HepG2 (cell line): ENCODE results near the gene CPEB2. TPM values are rescaled to one million over a fixed set of nuclear protein-coding genes. Genes with fewer than 3 reads are reported as not detected.

Experiments used
- ATAC-seq: fragments of 200-7000 bp; cut with Tn5 transposase; 3 replicates; pipeline ENCODE4 v1.9.1; 2020; ENCODE audit warnings: mild to moderate bottlenecking, moderate library complexity
- BruUV-seq: library from RNA; stranded (reverse); fragments of 400-500 nt; replicated peaks from 2 replicates; lab custom pipeline; 2021; lab: Mats Ljungman, UMichigan
- CTCF ChIA-PET: fragments of 300-600 bp; formaldehyde crosslinking; extraction: SDS; loops from one replicate; lab custom pipeline; 2021; ENCODE audit warnings: low total read pairs, inconsistent platforms, low intra/inter-chr PET ratio; lab: Yijun Ruan, JAX
- POLR2A ChIA-PET: fragments of 350-600 bp; sonication (Branson Sonifier 250); formaldehyde crosslinking; loops from one replicate; lab custom pipeline; 2020; ENCODE audit warnings: antibody characterized with exemption, inconsistent platforms; lab: Yijun Ruan, JAX
- DNase-seq: peaks from one replicate; pipeline ENCODE4 v3.0.0-alpha.2; 2015; ENCODE audit warnings: low spot score
- FAIRE-seq: peaks from 3 replicates; lab custom pipeline; 2011; peaks lifted over from hg19 to GRCh38; lab: Jason Lieb, UNC
- H2AFZ ChIP-seq: one replicate; pipeline ENCODE4 v1.6.1; 2011; ENCODE audit warnings: low read length, inconsistent platforms
- H3K27ac ChIP-seq: fragments of 300-600 bp; 3 replicates; pipeline ENCODE4 v1.8.0; 2011; ENCODE audit warnings: mixed run types, mild to moderate bottlenecking, mixed read lengths, low read length, inconsistent platforms; ENCODE audit not compliant: insufficient read depth; ENCODE audit errors: extremely low read length
- H3K27me3 ChIP-seq, 2 experiments: fragments of 200-600 bp in 1 of 2; 2 replicates in 1 of 2; 3 replicates in 1 of 2; pipeline versions ENCODE4 v1.6.0 to v1.8.0; 2011; ENCODE audit warnings: low read length in 2 of 2, mild to moderate bottlenecking in 2 of 2, moderate library complexity in 2 of 2, inconsistent platforms in 1 of 2; ENCODE audit not compliant: insufficient read depth in 2 of 2, control insufficient read depth in 1 of 2
- H3K36me3 ChIP-seq, 2 experiments: fragments of 200-600 bp in 1 of 2; replicated peaks in 1 of 2; 2 replicates in 1 of 2; 3 replicates in 1 of 2; pipeline versions ENCODE4 v1.5.1 to v1.8.0; 2011; ENCODE audit warnings: low read length in 2 of 2, inconsistent platforms in 1 of 2; ENCODE audit not compliant: insufficient read depth in 2 of 2, control insufficient read depth in 1 of 2
- H3K4me1 ChIP-seq: 2 replicates; pipeline ENCODE4 v1.5.1; 2012; ENCODE audit warnings: low read length, inconsistent platforms; ENCODE audit not compliant: insufficient read depth
- H3K4me2 ChIP-seq: 2 replicates; pipeline ENCODE4 v1.6.0; 2011; ENCODE audit warnings: low read depth, low read length, inconsistent platforms
- H3K4me3 ChIP-seq, 3 experiments: fragments of 200-600 bp in 1 of 3; sonication (generic), shearing (Covaris generic) in 1 of 3; replicated peaks in 1 of 3; 2 replicates each; pipeline ENCODE4 v1.5.1; 2011 to 2016; ENCODE audit warnings: low read length in 3 of 3, inconsistent platforms in 2 of 3, low read depth in 2 of 3, mild to moderate bottlenecking in 2 of 3, control low read depth in 1 of 3, mixed read lengths in 1 of 3; ENCODE audit not compliant: insufficient read depth in 1 of 3
- H3K79me2 ChIP-seq: one replicate; pipeline ENCODE4 v1.6.1; 2011; ENCODE audit warnings: low read length, inconsistent platforms; ENCODE audit not compliant: insufficient read depth
- H3K9ac ChIP-seq: 2 replicates; pipeline ENCODE4 v1.6.0; 2011; ENCODE audit warnings: mild to moderate bottlenecking, low read depth, low read length, inconsistent platforms; ENCODE audit not compliant: insufficient read depth
- H3K9me3 ChIP-seq: 2 replicates; pipeline ENCODE4 v1.5.1; 2012; ENCODE audit warnings: mild to moderate bottlenecking, low read length
- H4K20me1 ChIP-seq: 2 replicates; pipeline ENCODE4 v1.6.0; 2011; ENCODE audit warnings: inconsistent platforms, mild to moderate bottlenecking, low read length, moderate library complexity; ENCODE audit not compliant: insufficient read depth
- GATAD2A ChIP-seq: IDR thresholded peaks from 2 replicates; pipeline ENCODE4 v1.6.1; 2016
- GTF3A ChIP-seq: sonication (generic); formaldehyde crosslinking; conservative IDR thresholded peaks from 2 replicates; pipeline ENCODE4 v1.4.0; 2020; ENCODE audit warnings: mild to moderate bottlenecking, missing genetic modification reagents
- HNF4A ChIP-seq: sonication (generic); formaldehyde crosslinking; IDR thresholded peaks from 2 replicates; pipeline ENCODE4 v1.4.0; 2020; ENCODE audit warnings: missing genetic modification reagents
- MLLT10 ChIP-seq: sonication (generic); formaldehyde crosslinking; IDR thresholded peaks from 2 replicates; pipeline ENCODE4 v1.4.0; 2020; ENCODE audit warnings: missing genetic modification reagents
- PAX8 ChIP-seq: sonication (generic); formaldehyde crosslinking; IDR thresholded peaks from 2 replicates; pipeline ENCODE4 v1.8.0; 2022; ENCODE audit warnings: mild to moderate bottlenecking, missing genetic modification reagents, borderline replicate concordance
- PCBP1 ChIP-seq: fragments of 200-400 bp; formaldehyde crosslinking; IDR thresholded peaks from 2 replicates; pipeline ENCODE4 v1.6.1; 2017; ENCODE audit warnings: mild to moderate bottlenecking, low read depth, low read length, borderline replicate concordance
- PPARG ChIP-seq: conservative IDR thresholded peaks from 2 replicates; pipeline ENCODE4 v1.6.1; 2016; ENCODE audit warnings: missing biosample characterization, missing genetic modification reagents
- RXRB ChIP-seq: IDR thresholded peaks from 2 replicates; pipeline ENCODE4 v1.6.1; 2016; ENCODE audit warnings: borderline replicate concordance, missing genetic modification reagents, missing compliant biosample characterization
- SP4 ChIP-seq: sonication (generic); formaldehyde crosslinking; IDR thresholded peaks from 2 replicates; pipeline ENCODE4 v1.8.1; 2023; ENCODE audit warnings: mild to moderate bottlenecking, missing genetic modification reagents
- SRY ChIP-seq: sonication (generic); formaldehyde crosslinking; IDR thresholded peaks from 2 replicates; pipeline ENCODE4 v1.8.0; 2022; ENCODE audit warnings: mild to moderate bottlenecking, missing genetic modification reagents
- SUZ12 ChIP-seq: fragments of 150-350 bp; IDR thresholded peaks from 2 replicates; pipeline ENCODE4 v1.6.1; 2014; ENCODE audit warnings: low read depth, low read length
- ZBTB8A ChIP-seq: sonication (generic); formaldehyde crosslinking; IDR thresholded peaks from 2 replicates; pipeline ENCODE4 v1.4.0; 2020; ENCODE audit warnings: mild to moderate bottlenecking, low read depth, missing genetic modification reagents, borderline replicate concordance
- ZKSCAN1 ChIP-seq: fragments of 150-350 bp; IDR thresholded peaks from 2 replicates; pipeline ENCODE4 v1.6.1; 2014; ENCODE audit warnings: low read length
- ZNF331 ChIP-seq: sonication (generic); formaldehyde crosslinking; IDR thresholded peaks from 2 replicates; pipeline ENCODE4 v1.4.0; 2020; ENCODE audit warnings: missing genetic modification reagents
- ZNF629 ChIP-seq: sonication (generic); formaldehyde crosslinking; conservative IDR thresholded peaks from 2 replicates; pipeline ENCODE4 v1.5.0; 2020; ENCODE audit warnings: missing genetic modification reagents
- ZSCAN20 ChIP-seq: sonication (generic); formaldehyde crosslinking; IDR thresholded peaks from 2 replicates; pipeline ENCODE4 v1.4.0; 2020; ENCODE audit warnings: missing genetic modification reagents, mild to moderate bottlenecking, borderline replicate concordance
- WGBS: methylation state at CpG from one replicate; pipeline ENCODE4 v1.1.6; 2017; ENCODE audit warnings: low lambda C conversion rate; 5-methylcytosine and 5-hydroxymethylcytosine counted together
- in situ Hi-C: cut with HindIII; loops from 2 replicates; pipeline ENCODE4 v1.10.0; 2017; ENCODE audit warnings: low pct_unique_long_range_greater_than_20kb; ENCODE audit not compliant: extremely low pct_ligation_motif_present
- intact Hi-C: fragments of 100-400 bp; cut with micrococcal nuclease; formaldehyde crosslinking; loops from one replicate; pipeline ENCODE4 v1.10.0; 2022; ENCODE audit not compliant: unreplicated experiment
- polyA plus RNA-seq, 8 experiments: library from polyadenylated mRNA; depleted of rRNA in 3 of 8; stranded (reverse) in 7 of 8; unstranded in 1 of 8; fragments of >200 nt; fragmentation: Illumina TruSeq in 4 of 8; extraction: Trizol in 4 of 8; gene quantifications; 2 replicates each; pipeline versions ENCODE4 v1.2.1 to v1.2.3, GENCODE V29; 2011 to 2016; ENCODE audit warnings: low read depth in 4 of 8, missing spikeins in 1 of 8, mixed read lengths in 1 of 8; ENCODE audit not compliant: insufficient read depth in 1 of 8
- total RNA-seq, 5 experiments: library from RNA; depleted of rRNA; stranded (reverse); fragments of >200 nt; fragmentation: Illumina TruSeq; extraction: Trizol; gene quantifications; 2 replicates each; pipeline ENCODE4 v1.2.3, GENCODE V29; 2016; ENCODE audit warnings: low read depth in 1 of 5
- TF ChIP-seq, protein P1 (sequence below): sonication (generic); formaldehyde crosslinking; IDR thresholded peaks from 2 replicates; pipeline ENCODE4 v1.9.0; 2022; ENCODE audit warnings: missing genetic modification reagents, mild to moderate bottlenecking, borderline replicate concordance
- TF ChIP-seq, protein P2 (sequence below): sonication (generic); formaldehyde crosslinking; IDR thresholded peaks from 2 replicates; pipeline ENCODE4 v1.9.0; 2021; ENCODE audit warnings: missing genetic modification reagents, mild to moderate bottlenecking, borderline replicate concordance
- TF ChIP-seq, protein P3 (sequence below): sonication (generic); formaldehyde crosslinking; IDR thresholded peaks from 2 replicates; pipeline ENCODE4 v1.8.1; 2023; ENCODE audit warnings: mild to moderate bottlenecking, inconsistent platforms, moderate library complexity, missing genetic modification reagents, borderline replicate concordance
- TF ChIP-seq, protein P4 (sequence below): sonication (generic); formaldehyde crosslinking; IDR thresholded peaks from 2 replicates; pipeline ENCODE4 v1.9.0; 2021; ENCODE audit warnings: missing genetic modification reagents, borderline replicate concordance
- TF ChIP-seq, protein P5 (sequence below): sonication (generic); formaldehyde crosslinking; IDR thresholded peaks from 2 replicates; pipeline ENCODE4 v1.4.0; 2020; ENCODE audit warnings: mild to moderate bottlenecking, missing genetic modification reagents

CPEB2 gene
- total and polyA plus RNA-seq, 2 of the 13 experiments (the other 11 are each of a cell fraction or from before 2014, with no cell fraction given), result 2.0 to 2.5 TPM

DNA sequence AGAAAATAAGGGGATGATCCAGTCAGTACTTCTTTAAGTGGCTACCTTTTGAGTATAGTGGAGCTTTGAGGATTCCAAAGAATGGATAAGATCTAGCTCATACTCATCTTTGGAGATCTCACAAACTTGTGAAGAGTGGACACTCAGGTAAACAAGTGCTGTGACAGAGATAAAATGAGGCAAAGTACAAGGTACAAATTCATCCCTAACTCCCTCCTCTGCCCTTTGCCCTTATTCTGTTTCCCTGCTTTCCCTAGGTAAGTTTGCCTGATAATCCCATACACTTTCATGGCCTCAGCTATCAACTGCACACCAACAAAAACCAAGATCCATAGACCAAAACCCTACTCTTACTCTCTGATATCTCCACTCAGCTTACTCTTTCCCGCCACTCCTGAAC is 16.4 kb upstream of the CPEB2 start:
- DNase-seq (no peak), ATAC-seq (peak; percentile 38; the same call in 1 of the 3 replicates), FAIRE-seq (no peak)
- no peak overlapping the region for H3K4me3 ChIP-seq
- H3K4me1 ChIP-seq, result peaks cover 10% of the 10 kb centered on the region
- H2AFZ ChIP-seq, result no peak overlapping the region
- no TSS peak for BruUV-seq
- H3K36me3 ChIP-seq, result no peaks in the 10 kb centered on the region
- H3K4me2 ChIP-seq, result no peak overlapping the region
- ChIA-PET CTCF (no interaction called here), POLR2A (no interaction called here)
- H3K9me3 ChIP-seq, result no peaks in the 10 kb centered on the region
- H3K9ac ChIP-seq, result no peak overlapping the region
- WGBS, result 0% methylated on average over 1 of the region's 1 CpG
- H3K27ac ChIP-seq, result no peak overlapping the region
- no peaks in the 10 kb centered on the region for H3K79me2 ChIP-seq
- H4K20me1 ChIP-seq, result no peaks in the 10 kb centered on the region
- intact Hi-C loops (no loop called here), in situ Hi-C loops (no loop called here)
- no peaks in the 10 kb centered on the region for H3K27me3 ChIP-seq
- peak; percentile 41; the same call in 1 of the 2 replicates for TF ChIP-seq HNF4A
- peak; percentile 1; the same call in 1 of the 2 replicates for TF ChIP-seq ZNF629 (CRISPR knock-in tag)
- TF ChIP-seq SP4 (CRISPR knock-in tag), result no peak
- TF ChIP-seq PCBP1, result no peak
- TF ChIP-seq PAX8, result no peak
- TF ChIP-seq, protein P1, sequence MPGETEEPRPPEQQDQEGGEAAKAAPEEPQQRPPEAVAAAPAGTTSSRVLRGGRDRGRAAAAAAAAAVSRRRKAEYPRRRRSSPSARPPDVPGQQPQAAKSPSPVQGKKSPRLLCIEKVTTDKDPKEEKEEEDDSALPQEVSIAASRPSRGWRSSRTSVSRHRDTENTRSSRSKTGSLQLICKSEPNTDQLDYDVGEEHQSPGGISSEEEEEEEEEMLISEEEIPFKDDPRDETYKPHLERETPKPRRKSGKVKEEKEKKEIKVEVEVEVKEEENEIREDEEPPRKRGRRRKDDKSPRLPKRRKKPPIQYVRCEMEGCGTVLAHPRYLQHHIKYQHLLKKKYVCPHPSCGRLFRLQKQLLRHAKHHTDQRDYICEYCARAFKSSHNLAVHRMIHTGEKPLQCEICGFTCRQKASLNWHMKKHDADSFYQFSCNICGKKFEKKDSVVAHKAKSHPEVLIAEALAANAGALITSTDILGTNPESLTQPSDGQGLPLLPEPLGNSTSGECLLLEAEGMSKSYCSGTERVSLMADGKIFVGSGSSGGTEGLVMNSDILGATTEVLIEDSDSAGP (CRISPR knock-in tag), result no peak
- no peak for TF ChIP-seq GATAD2A (CRISPR knock-in tag)
- TF ChIP-seq SUZ12, result no peak
- no peak for TF ChIP-seq ZNF331
- TF ChIP-seq, protein P2, sequence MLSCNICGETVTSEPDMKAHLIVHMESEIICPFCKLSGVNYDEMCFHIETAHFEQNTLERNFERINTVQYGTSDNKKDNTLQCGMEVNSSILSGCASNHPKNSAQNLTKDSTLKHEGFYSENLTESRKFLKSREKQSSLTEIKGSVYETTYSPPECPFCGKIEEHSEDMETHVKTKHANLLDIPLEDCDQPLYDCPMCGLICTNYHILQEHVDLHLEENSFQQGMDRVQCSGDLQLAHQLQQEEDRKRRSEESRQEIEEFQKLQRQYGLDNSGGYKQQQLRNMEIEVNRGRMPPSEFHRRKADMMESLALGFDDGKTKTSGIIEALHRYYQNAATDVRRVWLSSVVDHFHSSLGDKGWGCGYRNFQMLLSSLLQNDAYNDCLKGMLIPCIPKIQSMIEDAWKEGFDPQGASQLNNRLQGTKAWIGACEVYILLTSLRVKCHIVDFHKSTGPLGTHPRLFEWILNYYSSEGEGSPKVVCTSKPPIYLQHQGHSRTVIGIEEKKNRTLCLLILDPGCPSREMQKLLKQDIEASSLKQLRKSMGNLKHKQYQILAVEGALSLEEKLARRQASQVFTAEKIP (CRISPR knock-in tag), result no peak
- TF ChIP-seq MLLT10 (CRISPR knock-in tag), result no peak
- TF ChIP-seq, protein P3, sequence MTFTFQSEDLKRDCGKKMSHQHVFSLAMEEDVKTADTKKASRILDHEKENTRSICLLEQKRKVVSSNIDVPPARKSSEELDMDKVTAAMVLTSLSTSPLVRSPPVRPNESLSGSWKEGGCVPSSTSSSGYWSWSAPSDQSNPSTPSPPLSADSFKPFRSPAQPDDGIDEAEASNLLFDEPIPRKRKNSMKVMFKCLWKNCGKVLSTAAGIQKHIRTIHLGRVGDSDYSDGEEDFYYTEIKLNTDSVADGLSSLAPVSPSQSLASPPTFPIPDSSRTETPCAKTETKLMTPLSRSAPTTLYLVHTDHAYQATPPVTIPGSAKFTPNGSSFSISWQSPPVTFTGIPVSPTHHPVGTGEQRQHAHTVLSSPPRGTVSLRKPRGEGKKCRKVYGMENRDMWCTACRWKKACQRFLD (CRISPR knock-in tag), result no peak
- no peak for TF ChIP-seq ZBTB8A (CRISPR knock-in tag)
- TF ChIP-seq, protein P4, sequence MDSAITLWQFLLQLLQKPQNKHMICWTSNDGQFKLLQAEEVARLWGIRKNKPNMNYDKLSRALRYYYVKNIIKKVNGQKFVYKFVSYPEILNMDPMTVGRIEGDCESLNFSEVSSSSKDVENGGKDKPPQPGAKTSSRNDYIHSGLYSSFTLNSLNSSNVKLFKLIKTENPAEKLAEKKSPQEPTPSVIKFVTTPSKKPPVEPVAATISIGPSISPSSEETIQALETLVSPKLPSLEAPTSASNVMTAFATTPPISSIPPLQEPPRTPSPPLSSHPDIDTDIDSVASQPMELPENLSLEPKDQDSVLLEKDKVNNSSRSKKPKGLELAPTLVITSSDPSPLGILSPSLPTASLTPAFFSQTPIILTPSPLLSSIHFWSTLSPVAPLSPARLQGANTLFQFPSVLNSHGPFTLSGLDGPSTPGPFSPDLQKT (CRISPR knock-in tag), result no peak
- 0 out of 2 replicates have a peak, but pooled peaks have one; percentile 27 for TF ChIP-seq PPARG
- no peak for TF ChIP-seq ZKSCAN1
- no peak for TF ChIP-seq SRY (CRISPR knock-in tag)
- TF ChIP-seq ZSCAN20 (CRISPR knock-in tag), result no peak
- no peak for TF ChIP-seq GTF3A (CRISPR knock-in tag)
- TF ChIP-seq RXRB (CRISPR knock-in tag), result 0 out of 2 replicates have a peak, but pooled peaks have one; percentile 18
- TF ChIP-seq, protein P5, sequence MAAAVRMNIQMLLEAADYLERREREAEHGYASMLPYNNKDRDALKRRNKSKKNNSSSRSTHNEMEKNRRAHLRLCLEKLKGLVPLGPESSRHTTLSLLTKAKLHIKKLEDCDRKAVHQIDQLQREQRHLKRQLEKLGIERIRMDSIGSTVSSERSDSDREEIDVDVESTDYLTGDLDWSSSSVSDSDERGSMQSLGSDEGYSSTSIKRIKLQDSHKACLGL (CRISPR knock-in tag), result no peak
